ENCODE results near the gene ARAP1. TPM values are rescaled to one million over a fixed set of nuclear protein-coding genes. Genes with fewer than 3 reads are reported as not detected.

The ARAP1 gene
- total and polyA plus RNA-seq, 2 of the 8 experiments (the other 6 are each of a cell fraction or from before 2014, with no cell fraction given), result 25.7 to 61.6 TPM

- WGBS, 2 experiments (ENCODE audit: extremely low coverage in 1 of 2, insufficient coverage in 1 of 2, insufficient read length in 1 of 2, insufficient replicate concordance in 2 of 2, low coverage in 1 of 2, low lambda C conversion rate in 2 of 2, missing lambda C conversion rate in 1 of 2), result 85% methylated on average over 3 of the region's 3 CpGs; no CpG with 5 or more reads in 1 of the 2 experiments
- no peak for DNase-seq (ENCODE audit: low read depth in 1 of 2, low spot score in 2 of 2)
- no peak overlapping the region for H3K14ac ChIP-seq (ENCODE audit: insufficient read length)
- TF ChIP-seq EZH2 (IDR thresholded peaks at IDR 0.05; ENCODE audit: low read depth, low read length, severe bottlenecking), result no peak
- TF ChIP-seq GTF2F1 (IDR thresholded peaks at IDR 0.05; ENCODE audit: borderline replicate concordance, low read depth, low read length), result no peak
- no peak for TF ChIP-seq MAFK (IDR thresholded peaks at IDR 0.05; ENCODE audit: low read depth, low read length)
- TF ChIP-seq POLR2A (IDR thresholded peaks at IDR 0.05; ENCODE audit: control extremely low read depth in 1 of 2, low read depth in 2 of 2, low read length in 2 of 2), result no peak
- no peak for TF ChIP-seq TBP (IDR thresholded peaks at IDR 0.05; ENCODE audit: low read depth, low read length)
- TF ChIP-seq RFX5 (IDR thresholded peaks at IDR 0.05; ENCODE audit: borderline replicate concordance, low read depth, low read length), result no peak
- TF ChIP-seq, protein P1, sequence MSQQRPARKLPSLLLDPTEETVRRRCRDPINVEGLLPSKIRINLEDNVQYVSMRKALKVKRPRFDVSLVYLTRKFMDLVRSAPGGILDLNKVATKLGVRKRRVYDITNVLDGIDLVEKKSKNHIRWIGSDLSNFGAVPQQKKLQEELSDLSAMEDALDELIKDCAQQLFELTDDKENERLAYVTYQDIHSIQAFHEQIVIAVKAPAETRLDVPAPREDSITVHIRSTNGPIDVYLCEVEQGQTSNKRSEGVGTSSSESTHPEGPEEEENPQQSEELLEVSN (IDR thresholded peaks at IDR 0.05), result no peak
- no peak for TF ChIP-seq SP2 (IDR thresholded peaks at IDR 0.05; ENCODE audit: low read length)
- no peak for TF ChIP-seq BACH1 (IDR thresholded peaks at IDR 0.05; ENCODE audit: low read length)
- no peak for TF ChIP-seq SIX5 (IDR thresholded peaks at IDR 0.05; ENCODE audit: low read depth, low read length)
- no peak for TF ChIP-seq HDAC6 (IDR thresholded peaks at IDR 0.05; ENCODE audit: low read depth, low read length)
- TF ChIP-seq, protein P2, sequence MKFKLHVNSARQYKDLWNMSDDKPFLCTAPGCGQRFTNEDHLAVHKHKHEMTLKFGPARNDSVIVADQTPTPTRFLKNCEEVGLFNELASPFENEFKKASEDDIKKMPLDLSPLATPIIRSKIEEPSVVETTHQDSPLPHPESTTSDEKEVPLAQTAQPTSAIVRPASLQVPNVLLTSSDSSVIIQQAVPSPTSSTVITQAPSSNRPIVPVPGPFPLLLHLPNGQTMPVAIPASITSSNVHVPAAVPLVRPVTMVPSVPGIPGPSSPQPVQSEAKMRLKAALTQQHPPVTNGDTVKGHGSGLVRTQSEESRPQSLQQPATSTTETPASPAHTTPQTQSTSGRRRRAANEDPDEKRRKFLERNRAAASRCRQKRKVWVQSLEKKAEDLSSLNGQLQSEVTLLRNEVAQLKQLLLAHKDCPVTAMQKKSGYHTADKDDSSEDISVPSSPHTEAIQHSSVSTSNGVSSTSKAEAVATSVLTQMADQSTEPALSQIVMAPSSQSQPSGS (IDR thresholded peaks at IDR 0.05; ENCODE audit: low read length), result no peak
Measured at GRCh38 chr11:72653649-72654048, 98.6 kb downstream of the ARAP1 start.

More at GRCh38 chr11:72653649-72654048, 98.6 kb downstream of the ARAP1 start:
- H2AK5ac ChIP-seq (ENCODE audit: low read depth, low read length), result peak overlapping the region; percentile 53; the same call in 1 of the 2 replicates
- H3K23ac ChIP-seq (ENCODE audit: insufficient read length), result no peak overlapping the region
- peaks cover 0 to 12% (median 7%) of the 10 kb centered on the region in 4 experiments; a peak in 4 of 7 replicates for H3K4me1 ChIP-seq (replicated peaks in 1 of 4; ENCODE audit: control insufficient read depth in 3 of 4, insufficient read depth in 4 of 4, low read length in 3 of 4)
- H3K4me3 ChIP-seq (ENCODE audit: extremely low read depth in 1 of 4, insufficient read depth in 2 of 4, low read depth in 3 of 4, low read length in 4 of 4), result no peak overlapping the region
- ChIA-PET CTCF (ENCODE audit: partially characterized antibody) (interaction anchor here (1.2 to 39.6 kb wide), 8 partner anchors 10 to 64 kb away, joined by 3 to 624 read pairs (median 18); no protein-coding TSS in a partner anchor), POLR2A (ENCODE audit: partially characterized antibody) (interaction anchor here (2.0 kb wide), 1 partner anchor 27 kb away, joined by 7 read pairs; no protein-coding TSS in a partner anchor)
- no peak overlapping the region for H3K9ac ChIP-seq (replicated peaks in 1 of 4; ENCODE audit: extremely low read depth in 1 of 4, low read depth in 3 of 4, low read length in 3 of 4)
- H3K23me2 ChIP-seq (ENCODE audit: low read depth, low read length), result peaks cover 2% of the 10 kb centered on the region; the same call in 1 of the 2 replicates
- peak overlapping the region; percentile 90 for H2BK20ac ChIP-seq (ENCODE audit: low read length)
- H3K4ac ChIP-seq (replicated peaks; ENCODE audit: insufficient read length, low read depth, low read length), result no peak overlapping the region
- H4K8ac ChIP-seq (ENCODE audit: extremely low read depth, insufficient read depth, low read length), result no peak overlapping the region
- no peak overlapping the region for H3K18ac ChIP-seq (ENCODE audit: extremely low read depth, low read length)
- H3K9me3 ChIP-seq (ENCODE audit: insufficient read depth in 2 of 2, low read depth in 1 of 2, low read length in 1 of 2), result no peaks in the 10 kb centered on the region
- no peaks in the 10 kb centered on the region for H3K36me3 ChIP-seq (ENCODE audit: control insufficient read depth in 2 of 4, insufficient read depth in 4 of 4, low read length in 3 of 4)
- no peaks in the 10 kb centered on the region for H3K79me2 ChIP-seq (ENCODE audit: control insufficient read depth in 1 of 2, insufficient read depth in 2 of 2, low read length in 2 of 2)
- H2BK5ac ChIP-seq (ENCODE audit: low read depth, low read length), result no peak overlapping the region
- no peak overlapping the region for H3K27ac ChIP-seq (ENCODE audit: low read depth, low read length)
- H3K27me3 ChIP-seq (replicated peaks in 1 of 4; ENCODE audit: control insufficient read depth in 3 of 4, extremely low read depth in 1 of 4, insufficient read depth in 3 of 4, low read length in 3 of 4), result no peaks in the 10 kb centered on the region; a peak in 1 of 7 replicates
- H4K20me1 ChIP-seq (replicated peaks in 1 of 2; ENCODE audit: control insufficient read depth in 1 of 2, insufficient read depth in 2 of 2, low read length in 2 of 2), result peaks cover 0 to 2% of the 10 kb centered on the region in 2 experiments
- H3K4me2 ChIP-seq (ENCODE audit: insufficient read depth in 1 of 2, low read depth in 2 of 2, low read length in 2 of 2), result 0 out of 4 replicates have a peak overlapping the region, but pooled peaks of 1 of the 2 experiments have one; percentile 11
- H2BK12ac ChIP-seq (ENCODE audit: low read depth, low read length), result no peak overlapping the region
- no peak overlapping the region for H4K91ac ChIP-seq (replicated peaks; ENCODE audit: insufficient read length, low read length)
- no peaks in the 10 kb centered on the region for H3K79me1 ChIP-seq (ENCODE audit: low read depth, low read length)
- H3K56ac ChIP-seq (replicated peaks; ENCODE audit: insufficient read length, low read depth, low read length), result no peak overlapping the region
- H2AFZ ChIP-seq (ENCODE audit: low read length), result no peak overlapping the region
- no peak overlapping the region for H2BK15ac ChIP-seq (ENCODE audit: low read length)
- no peak for FAIRE-seq
- H2BK120ac ChIP-seq (replicated peaks; ENCODE audit: low read depth, low read length), result no peak overlapping the region
- no peak overlapping the region for H4K5ac ChIP-seq (ENCODE audit: insufficient read length, low read depth, low read length)

Measured in H1 (cell line).